Suppressor macrophage treated with lipopolysaccharide for 4 hours (primary cell): ENCODE results near the gene SDS.

Experiments
- DNase-seq: peaks from one replicate; pipeline ENCODE4 v3.0.0-alpha.2; 2020

Gene SDS

GRCh38 chr12:113345318-113345717 is 58.4 kb downstream of the SDS start:
- no peak for DNase-seq
